K562 (cell line): ENCODE data around the gene KCNJ2. TPM values are rescaled to one million over a fixed set of nuclear protein-coding genes. Genes with fewer than 3 reads are reported as not detected.

ENCODE experiments used
- CEBPG ChIP-seq, 3 experiments: fragments of 200-800 bp in 1 of 3; sonication (Bioruptor generic) in 1 of 3; sonication (generic) in 1 of 3; formaldehyde crosslinking in 1 of 3; IDR thresholded peaks in 2 of 3; conservative IDR thresholded peaks in 1 of 3; 2 replicates each; pipeline versions ENCODE4 v1.6.1 to v1.8.0; 2016 to 2022; ENCODE audit warnings: missing compliant biosample characterization in 2 of 3, missing genetic modification characterization in 2 of 3, mild to moderate bottlenecking in 1 of 3, missing genetic modification reagents in 1 of 3
- CHD4 ChIP-seq: fragments of 200-600 bp; sonication (generic); IDR thresholded peaks from 3 replicates; pipeline ENCODE4 v1.6.1; 2012; ENCODE audit warnings: low read depth, mild to moderate bottlenecking, mixed read lengths, low read length, inconsistent platforms; ENCODE audit not compliant: insufficient read depth, insufficient replicate concordance, poor library complexity, severe bottlenecking
- DNMT1 ChIP-seq: fragments of 450-650 bp; IDR thresholded peaks from 2 replicates; pipeline ENCODE4 v1.6.1; 2016; ENCODE audit warnings: antibody characterized with exemption, mild to moderate bottlenecking
- E4F1 ChIP-seq: fragments of 250-450 bp; sonication (Bioruptor Pico); IDR thresholded peaks from 2 replicates; pipeline ENCODE4 v1.5.0; 2021; ENCODE audit warnings: mild to moderate bottlenecking, borderline replicate concordance
- JUN ChIP-seq, 2 experiments: sonication (generic) in 1 of 2; formaldehyde crosslinking in 1 of 2; IDR thresholded peaks; 2 replicates each; pipeline versions ENCODE4 v1.6.1 to v1.8.0; 2012 to 2022; ENCODE audit warnings: borderline replicate concordance in 2 of 2, mild to moderate bottlenecking in 2 of 2, improper control_type of control experiment in 1 of 2, low read depth in 1 of 2, low read length in 1 of 2, missing genetic modification reagents in 1 of 2
- PRPF4 ChIP-seq: fragments of 200-400 bp; formaldehyde crosslinking; IDR thresholded peaks from one replicate; pipeline ENCODE4 v1.6.1; 2017; ENCODE audit warnings: low read length, low read depth, mild to moderate bottlenecking; ENCODE audit not compliant: insufficient read depth, poor library complexity, severe bottlenecking
- PTRF ChIP-seq: fragments of 450-650 bp; IDR thresholded peaks from 2 replicates; pipeline ENCODE4 v1.6.1; 2016; ENCODE audit warnings: mild to moderate bottlenecking, missing genetic modification characterization, missing compliant biosample characterization
- PTTG1 ChIP-seq: fragments of 450-650 bp; IDR thresholded peaks from 2 replicates; pipeline ENCODE4 v1.6.1; 2016; ENCODE audit warnings: low read depth, mild to moderate bottlenecking, missing genetic modification characterization, missing compliant biosample characterization
- SPI1 ChIP-seq: IDR thresholded peaks from 2 replicates; pipeline ENCODE4 v1.6.1; 2011; ENCODE audit warnings: low read depth, low read length, control low read depth, borderline replicate concordance
- SRF ChIP-seq, 2 experiments: fragments of 250-450, 450-650 bp in 1 of 2; sonication (Bioruptor Pico) in 1 of 2; sonication (generic) in 1 of 2; formaldehyde crosslinking; IDR thresholded peaks; 2 replicates each; pipeline versions ENCODE4 v1.5.0 to v1.5.1; 2020 to 2022; ENCODE audit warnings: mild to moderate bottlenecking in 1 of 2, missing genetic modification reagents in 1 of 2
- TEAD1 ChIP-seq, 2 experiments: fragments of 450-650 bp in 1 of 2; sonication (generic) in 1 of 2; formaldehyde crosslinking; IDR thresholded peaks; 2 replicates each; pipeline versions ENCODE4 v1.4.0 to v1.8.0; 2020 to 2022; ENCODE audit warnings: mild to moderate bottlenecking in 2 of 2, missing genetic modification reagents in 1 of 2
- TRIM25 ChIP-seq: fragments of 450-650 bp; IDR thresholded peaks from 2 replicates; pipeline ENCODE4 v1.7.0; 2016; ENCODE audit warnings: borderline replicate concordance
- ZNF766 ChIP-seq: fragments of 200-800 bp; sonication (Bioruptor generic); conservative IDR thresholded peaks from 2 replicates; pipeline ENCODE4 v1.6.1; 2016; ENCODE audit warnings: missing genetic modification characterization, missing compliant biosample characterization
- polyA plus RNA-seq, 8 experiments: library from polyadenylated mRNA; depleted of rRNA in 4 of 8; stranded (reverse) in 5 of 8; unstranded in 3 of 8; fragments of >200 nt; fragmentation: Nextera tagmentation in 2 of 8; fragmentation: Illumina TruSeq in 1 of 8; extraction: Ambion mirVana in 2 of 8; extraction: Trizol in 1 of 8; gene quantifications; 2 replicates each; pipeline versions ENCODE4 v1.2.1 to v1.2.3, GENCODE V29; 2011 to 2014; ENCODE audit warnings: inconsistent platforms in 1 of 8, missing spikeins in 1 of 8
- total RNA-seq, 7 experiments: library from RNA; depleted of rRNA in 6 of 7; stranded (reverse); fragments of >200 nt in 6 of 7; fragmentation: Illumina TruSeq in 2 of 7; extraction: Trizol in 2 of 7; gene quantifications; 2 replicates each; pipeline versions ENCODE4 v1.2.1 to v1.2.3, GENCODE V29; 2011 to 2021; ENCODE audit warnings: low replicate concordance in 1 of 7
- TF ChIP-seq, protein P1 (sequence below): fragments of 200-400 bp; formaldehyde crosslinking; IDR thresholded peaks from 2 replicates; pipeline ENCODE4 v1.6.1; 2017; ENCODE audit warnings: mild to moderate bottlenecking, low read depth, low read length, moderate library complexity

The KCNJ2 gene
- total and polyA plus RNA-seq, 9 of the 15 experiments (the other 6 are each of a cell fraction or from before 2014, with no cell fraction given): not detected

DNA sequence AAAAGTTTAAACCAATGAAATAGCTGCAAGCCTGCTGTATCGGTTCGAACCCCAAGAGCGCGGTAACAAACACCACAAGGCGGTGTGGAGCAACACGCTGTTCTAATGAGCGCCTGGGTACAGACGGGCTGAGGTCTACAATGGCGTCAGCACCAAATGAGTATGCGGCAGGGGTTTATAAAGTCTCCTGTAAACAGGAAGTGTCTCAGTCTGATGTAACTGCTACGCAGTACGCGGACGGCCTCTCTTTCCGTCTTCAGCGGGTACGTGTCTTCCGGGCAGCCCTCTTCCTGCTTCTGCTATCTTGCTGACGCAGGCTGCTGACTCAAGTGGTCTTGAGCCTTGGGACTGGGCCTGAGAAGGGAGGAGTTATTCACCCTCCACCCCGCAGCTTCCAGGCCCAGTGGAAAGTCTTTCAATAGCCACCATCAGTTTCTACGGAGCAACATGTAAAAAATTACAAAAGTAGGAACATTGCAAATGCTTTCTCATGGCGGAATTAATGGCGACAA lies 40.5 kb upstream of the KCNJ2 start (continued):
- TF ChIP-seq, protein P1, sequence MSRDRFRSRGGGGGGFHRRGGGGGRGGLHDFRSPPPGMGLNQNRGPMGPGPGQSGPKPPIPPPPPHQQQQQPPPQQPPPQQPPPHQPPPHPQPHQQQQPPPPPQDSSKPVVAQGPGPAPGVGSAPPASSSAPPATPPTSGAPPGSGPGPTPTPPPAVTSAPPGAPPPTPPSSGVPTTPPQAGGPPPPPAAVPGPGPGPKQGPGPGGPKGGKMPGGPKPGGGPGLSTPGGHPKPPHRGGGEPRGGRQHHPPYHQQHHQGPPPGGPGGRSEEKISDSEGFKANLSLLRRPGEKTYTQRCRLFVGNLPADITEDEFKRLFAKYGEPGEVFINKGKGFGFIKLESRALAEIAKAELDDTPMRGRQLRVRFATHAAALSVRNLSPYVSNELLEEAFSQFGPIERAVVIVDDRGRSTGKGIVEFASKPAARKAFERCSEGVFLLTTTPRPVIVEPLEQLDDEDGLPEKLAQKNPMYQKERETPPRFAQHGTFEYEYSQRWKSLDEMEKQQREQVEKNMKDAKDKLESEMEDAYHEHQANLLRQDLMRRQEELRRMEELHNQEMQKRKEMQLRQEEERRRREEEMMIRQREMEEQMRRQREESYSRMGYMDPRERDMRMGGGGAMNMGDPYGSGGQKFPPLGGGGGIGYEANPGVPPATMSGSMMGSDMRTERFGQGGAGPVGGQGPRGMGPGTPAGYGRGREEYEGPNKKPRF: no peak
- TF ChIP-seq PRPF4 (no peak), PTTG1 (no peak), CEBPG (CRISPR knock-in tag; IDR thresholded peaks at IDR 0.05) (peak; percentile 77), CEBPG (tag; conservative IDR thresholded peaks at IDR 0.05 in 1 of 2, IDR thresholded peaks at IDR 0.05 in 1 of 2) (peak; percentile 51 to 60; a peak in 3 of 4 replicates), TRIM25 (no peak), E4F1 (CRISPR knock-in tag) (no peak), SRF (CRISPR knock-in tag; IDR thresholded peaks at IDR 0.05) (peak in 1 of 2 experiments; percentile 33; a peak in 1 of 4 replicates), CHD4 (no peak), JUN (IDR thresholded peaks at IDR 0.05; ENCODE audit: borderline replicate concordance, low read depth, low read length) (0 out of 2 replicates have a peak, but pooled peaks have one; percentile 7), JUN (CRISPR knock-in tag; IDR thresholded peaks at IDR 0.05; ENCODE audit: borderline replicate concordance) (no peak), TEAD1 (CRISPR knock-in tag; IDR thresholded peaks at IDR 0.05) (no peak), SPI1 (peak; percentile 68; the same call in 1 of the 2 replicates), PTRF (tag) (no peak), DNMT1 (no peak), ZNF766 (CRISPR knock-in tag) (no peak; the same call in none of the 2 replicates)
